ENCODE data around the gene LHFPL2.

LHFPL2 gene

GRCh38 chr5:78530342-78531096 is 118.1 kb downstream of the LHFPL2 start:
- no peak for TF ChIP-seq CTCF (IDR thresholded peaks at IDR 0.05)
- no peak for DNase-seq (ENCODE audit: low spot score)
- Histone ChIP-seq H3K27ac (peak overlapping the region; percentile 32 to 75), H3K4me3 (no peak overlapping the region)

DNA sequence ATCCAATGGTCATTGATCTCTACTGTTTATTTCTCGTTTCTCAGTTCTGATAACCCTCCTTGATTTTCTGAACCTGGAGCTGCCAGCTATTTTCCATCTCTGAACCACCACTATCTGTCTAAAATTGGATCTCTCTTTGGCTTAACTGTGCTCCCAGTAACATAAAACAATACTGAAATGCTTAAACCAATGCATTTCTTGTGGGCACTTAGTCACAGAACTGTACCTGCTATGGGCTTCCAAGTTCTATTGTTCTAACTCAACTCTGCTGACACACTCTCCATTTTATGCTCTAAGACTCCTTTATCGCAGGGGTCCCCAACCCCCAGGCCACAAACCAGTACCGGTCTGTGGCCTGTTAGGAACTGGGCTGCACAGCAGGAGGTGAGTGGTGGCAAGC is 120.6 kb downstream of the LHFPL2 start:
- TF ChIP-seq CTCF (IDR thresholded peaks at IDR 0.05) = no peak
- DNase-seq (ENCODE audit: low spot score) = no peak
- H3K27ac ChIP-seq = peak overlapping the region; percentile 79 to 84
- peak overlapping the region; percentile 23 for H3K4me3 ChIP-seq

DNA sequence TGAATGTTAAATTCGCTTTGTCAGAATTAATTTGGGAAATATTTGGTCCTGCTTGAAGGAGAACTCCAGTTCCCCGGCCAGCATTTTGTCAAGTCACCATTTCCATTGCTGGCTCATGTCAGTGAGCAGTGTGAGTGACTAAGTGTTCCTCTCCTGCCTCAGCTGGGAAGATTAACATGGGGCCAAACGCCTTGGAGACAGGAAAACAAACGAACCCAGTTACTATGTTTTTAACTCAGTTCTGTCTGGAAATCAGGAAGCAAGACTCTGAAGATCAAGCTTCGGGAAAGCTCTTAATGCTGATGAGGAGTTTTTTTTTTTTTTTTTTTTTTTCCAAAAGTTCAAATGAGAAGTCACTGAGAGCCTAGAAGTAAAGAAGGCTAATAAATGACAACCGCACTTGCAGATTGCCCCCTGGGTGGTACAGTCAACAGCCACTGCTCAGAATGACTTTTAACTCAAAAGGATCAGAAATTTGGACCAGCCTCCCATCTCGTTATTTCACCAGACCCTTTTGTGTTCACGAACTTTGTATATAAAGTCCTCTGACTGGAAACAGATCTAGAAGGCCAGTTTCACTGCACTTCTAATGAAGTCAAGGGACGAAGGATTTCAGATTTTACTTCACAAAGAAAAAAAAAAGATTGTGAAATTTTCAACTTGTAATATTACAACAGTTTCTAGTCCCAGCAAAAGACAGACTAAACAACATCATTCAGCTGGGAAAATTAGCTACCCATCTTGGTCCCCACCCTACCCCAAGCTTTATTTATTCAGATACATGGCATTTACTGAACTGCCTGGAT is 121.3 kb downstream of the LHFPL2 start:
- DNase-seq (ENCODE audit: low spot score) = peak; percentile 92
- TF ChIP-seq CTCF (IDR thresholded peaks at IDR 0.05) = no peak
- H3K27ac ChIP-seq = peak overlapping the region; percentile 79 to 84
- H3K4me3 ChIP-seq = peak overlapping the region; percentile 23

DNA sequence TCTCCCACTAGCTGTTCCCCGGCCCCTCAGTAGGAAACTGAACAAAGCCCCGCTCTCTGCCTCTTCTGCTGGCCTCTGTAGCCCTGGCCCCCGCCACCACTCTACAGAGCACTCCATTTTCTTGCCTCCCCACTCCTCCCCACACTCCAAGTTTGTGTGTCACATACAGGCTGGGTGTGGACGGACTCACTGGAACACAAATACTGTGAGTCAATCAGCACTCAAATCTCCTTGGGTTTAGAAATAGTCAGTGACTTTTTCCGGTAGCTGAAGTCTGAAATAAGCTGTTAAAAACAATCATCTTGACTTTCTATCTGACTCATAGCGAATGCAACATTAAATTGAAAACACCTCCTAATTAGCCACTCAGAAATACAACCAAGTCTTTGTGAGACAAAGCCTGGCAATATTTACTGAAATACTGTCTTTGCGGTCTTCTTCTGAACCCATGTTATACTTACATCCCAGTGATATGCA is 122.5 kb downstream of the LHFPL2 start:
- H3K4me3 ChIP-seq = peak overlapping the region; percentile 16
- peak overlapping the region; percentile 79 to 84 for H3K27ac ChIP-seq
- no peak for TF ChIP-seq CTCF (IDR thresholded peaks at IDR 0.05)
- no peak for DNase-seq (ENCODE audit: low spot score)

DNA sequence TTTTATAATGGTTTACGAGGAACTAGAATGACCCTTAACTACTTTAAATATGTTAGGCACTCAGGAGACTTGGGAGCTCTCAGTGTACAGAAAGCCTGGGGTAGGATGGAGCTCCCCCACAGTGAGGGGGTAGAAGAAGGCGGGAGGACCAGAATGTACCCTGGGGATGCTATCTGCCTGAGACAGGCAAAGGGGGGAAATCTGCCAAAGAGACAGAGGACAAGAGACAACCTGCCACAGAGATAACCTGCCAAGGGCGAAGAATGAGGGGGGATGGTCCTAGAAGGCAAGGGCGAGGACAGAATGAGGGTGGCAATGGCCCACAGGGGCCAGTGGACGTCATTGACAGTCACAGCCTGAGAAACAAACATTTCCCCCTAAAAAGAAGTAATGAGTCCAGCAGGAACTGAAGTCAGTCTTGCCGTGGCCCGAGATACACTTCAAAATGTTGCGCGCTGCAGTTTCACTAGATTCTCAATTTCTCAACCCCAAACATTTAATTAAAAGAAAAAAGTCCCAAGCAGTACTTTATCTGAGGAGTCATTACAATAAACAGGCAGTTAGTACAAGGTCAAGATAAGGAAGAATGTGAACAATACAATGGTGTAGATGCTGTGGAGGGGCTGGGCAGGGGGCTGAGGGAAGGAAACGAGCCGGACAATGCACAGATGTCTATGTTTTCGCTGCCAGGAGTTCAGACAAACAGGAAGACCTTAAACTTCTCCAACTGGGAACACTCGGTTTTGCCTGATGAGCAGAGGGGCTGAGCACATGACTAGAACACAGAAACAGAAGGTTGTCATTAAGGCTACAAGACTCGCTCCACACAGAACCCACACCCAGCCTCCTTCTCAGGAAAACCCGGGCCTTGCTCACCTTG is 125.0 kb downstream of the LHFPL2 start:
- H3K27ac ChIP-seq = peak overlapping the region; percentile 9 to 69
- H3K4me3 ChIP-seq = no peak overlapping the region
- DNase-seq (ENCODE audit: low spot score) = no peak
- no peak for TF ChIP-seq CTCF (IDR thresholded peaks at IDR 0.05)

GRCh38 chr5:78522476-78523260 is 125.9 kb downstream of the LHFPL2 start:
- Histone ChIP-seq H3K27ac (peak overlapping the region in 1 of 2 donors; percentile 69), H3K4me3 (no peak overlapping the region)
- no peak for TF ChIP-seq CTCF (IDR thresholded peaks at IDR 0.05)
- DNase-seq (ENCODE audit: low spot score) = no peak

All from coronary artery (tissue), 2 donors.